Osteocyte (in vitro differentiated cells): ENCODE data around the gene PTPRM. TPM values are rescaled to one million over a fixed set of nuclear protein-coding genes. Genes with fewer than 3 reads are reported as not detected.

ENCODE experiments used
- DNase-seq: peaks from one replicate; pipeline ENCODE4 v3.0.0; 2021; ENCODE audit warnings: mixed read lengths; ENCODE audit not compliant: unreplicated experiment; ENCODE audit errors: extremely low spot score
- H3K27ac Mint-ChIP-seq: one replicate; pipeline ENCODE4 v1.8.0; 2021; ENCODE audit warnings: mild to moderate bottlenecking, mixed read lengths; ENCODE audit not compliant: unreplicated experiment
- H3K27me3 Mint-ChIP-seq: one replicate; pipeline ENCODE4 v1.8.0; 2021; ENCODE audit warnings: mixed read lengths; ENCODE audit not compliant: unreplicated experiment
- H3K36me3 Mint-ChIP-seq: one replicate; pipeline ENCODE4 v1.8.0; 2021; ENCODE audit warnings: mixed read lengths; ENCODE audit not compliant: unreplicated experiment
- H3K4me1 Mint-ChIP-seq: one replicate; pipeline ENCODE4 v1.8.0; 2021; ENCODE audit warnings: mixed read lengths; ENCODE audit not compliant: unreplicated experiment
- H3K4me3 Mint-ChIP-seq: one replicate; pipeline ENCODE4 v1.8.0; 2021; ENCODE audit warnings: mild to moderate bottlenecking, moderate library complexity, mixed read lengths; ENCODE audit not compliant: unreplicated experiment
- H3K9me3 Mint-ChIP-seq: one replicate; pipeline ENCODE4 v1.8.0; 2021; ENCODE audit warnings: mixed read lengths; ENCODE audit not compliant: unreplicated experiment
- CTCF ChIP-seq: fragments of 200-600 bp; sonication (generic); IDR thresholded peaks from 2 replicates; pipeline ENCODE4 v1.5.0; 2021; ENCODE audit warnings: antibody characterized with exemption, mild to moderate bottlenecking, moderate library complexity
- total RNA-seq: library from RNA; stranded (reverse); gene quantifications from 2 replicates; pipeline ENCODE4 v1.2.1, GENCODE V29; 2021

The PTPRM gene
- total RNA-seq, 1 donor from 2014 or later, result 105 TPM

DNA sequence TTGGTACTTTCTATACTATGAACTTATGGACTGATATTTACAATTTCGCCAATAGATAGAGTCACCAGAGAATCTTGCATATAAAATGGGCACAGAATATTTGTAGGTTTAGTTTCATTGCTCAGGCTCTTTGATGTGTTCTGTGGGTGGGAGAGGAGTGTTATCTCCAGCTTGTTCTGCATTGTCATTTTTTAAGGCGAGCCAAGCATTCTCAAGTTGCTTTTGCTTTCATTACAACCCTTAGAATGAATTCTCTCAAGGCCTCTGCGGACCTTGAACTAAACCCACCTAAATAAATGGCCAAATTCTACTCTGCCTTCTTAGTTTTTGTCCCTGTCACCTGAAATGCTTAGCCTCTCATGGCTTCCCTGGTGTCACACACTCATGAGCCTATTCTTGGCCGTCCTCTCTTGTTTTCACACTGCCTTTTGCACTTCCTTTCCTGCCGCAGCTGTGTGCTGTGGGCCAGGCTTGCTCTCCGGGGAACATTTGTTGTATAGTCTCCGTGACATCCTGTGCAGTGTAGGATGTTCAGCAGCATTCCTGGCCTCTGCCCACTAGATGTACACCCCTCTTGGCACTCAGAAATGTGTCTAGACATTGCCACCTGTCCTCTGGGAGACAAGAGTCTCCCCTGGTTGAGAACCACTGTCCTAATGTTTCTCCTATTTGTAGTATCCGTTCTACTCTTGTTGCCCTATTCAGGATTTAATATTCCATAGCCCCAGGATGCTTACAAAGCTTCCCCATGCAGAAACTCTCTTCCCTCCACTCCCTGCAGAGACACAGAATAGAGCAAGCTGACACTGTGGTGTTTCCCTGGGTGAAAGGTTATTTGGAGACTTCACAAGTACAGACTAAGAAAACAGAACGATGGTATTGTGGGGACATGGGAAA lies 255.6 kb downstream of the PTPRM start:
- Mint-ChIP-seq H3K4me3 (no peak overlapping the region), H3K4me1 (peaks cover 16% of the 10 kb centered on the region), H3K9me3 (no peaks in the 10 kb centered on the region), H3K27me3 (no peaks in the 10 kb centered on the region), H3K36me3 (peaks cover 2% of the 10 kb centered on the region), H3K27ac (no peak overlapping the region)
- DNase-seq, result no peak
- TF ChIP-seq CTCF, result no peak

DNA sequence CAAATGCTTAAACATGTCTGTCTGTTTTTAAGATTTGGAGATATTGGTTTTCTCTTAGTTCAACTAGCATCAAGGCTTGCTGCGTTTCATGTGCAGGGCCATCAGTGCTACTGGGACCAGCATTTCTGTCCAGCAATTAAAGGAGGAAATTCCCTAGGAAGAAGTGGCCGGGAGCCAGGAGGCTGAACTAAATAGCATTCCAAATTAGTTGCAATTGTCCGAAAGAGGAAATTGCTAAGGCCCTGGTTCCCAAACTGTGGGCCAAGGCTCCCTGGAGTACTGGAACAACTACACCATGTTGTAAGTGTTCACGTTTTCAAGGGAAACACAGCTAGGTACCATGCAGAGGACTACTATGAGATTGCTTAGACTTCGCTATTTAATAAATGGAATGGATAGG lies 257.9 kb downstream of the PTPRM start:
- Mint-ChIP-seq H3K9me3 (no peaks in the 10 kb centered on the region), H3K36me3 (no peaks in the 10 kb centered on the region), H3K27me3 (no peaks in the 10 kb centered on the region), H3K4me3 (peak overlapping the region; percentile 8), H3K4me1 (peaks cover 13% of the 10 kb centered on the region), H3K27ac (no peak overlapping the region)
- no peak for DNase-seq
- no peak for TF ChIP-seq CTCF

DNA sequence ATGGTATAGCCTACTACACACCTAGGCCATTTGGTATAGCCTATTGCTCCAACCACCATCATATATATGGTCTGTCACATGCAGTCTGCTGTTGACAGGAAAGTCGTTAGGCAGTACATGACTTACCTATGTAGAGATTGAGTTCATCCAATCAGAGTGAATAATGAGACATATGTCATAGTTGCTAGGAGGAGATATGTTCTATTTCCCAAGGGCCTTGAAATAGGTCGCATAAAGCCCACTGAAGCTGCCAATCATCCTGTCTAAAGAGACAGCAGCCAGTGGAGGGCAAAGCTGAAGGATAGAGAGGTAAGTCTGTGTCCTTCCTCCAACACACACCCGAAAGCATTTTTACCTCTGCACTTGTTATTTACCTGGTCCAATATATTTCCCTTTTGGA lies 263.4 kb downstream of the PTPRM start:
- Mint-ChIP-seq H3K36me3 (peaks cover 15% of the 10 kb centered on the region), H3K4me3 (no peak overlapping the region), H3K27me3 (no peaks in the 10 kb centered on the region), H3K9me3 (peaks cover 22% of the 10 kb centered on the region), H3K27ac (no peak overlapping the region), H3K4me1 (peaks cover 13% of the 10 kb centered on the region)
- no peak for TF ChIP-seq CTCF
- no peak for DNase-seq

- Mint-ChIP-seq H3K4me1 (peaks cover 15% of the 10 kb centered on the region), H3K4me3 (no peak overlapping the region), H3K36me3 (peaks cover 25% of the 10 kb centered on the region), H3K9me3 (peaks cover 20% of the 10 kb centered on the region), H3K27me3 (no peaks in the 10 kb centered on the region), H3K27ac (no peak overlapping the region)
- no peak for TF ChIP-seq CTCF
- no peak for DNase-seq
Observed at GRCh38 chr18:7839548-7839947, 272.4 kb downstream of the PTPRM start.

GRCh38 chr18:7840411-7840810 lies 273.3 kb downstream of the PTPRM start:
- TF ChIP-seq CTCF, result no peak
- Mint-ChIP-seq H3K27ac (no peak overlapping the region), H3K9me3 (peaks cover 18% of the 10 kb centered on the region), H3K27me3 (no peaks in the 10 kb centered on the region), H3K36me3 (peaks cover 24% of the 10 kb centered on the region), H3K4me3 (no peak overlapping the region), H3K4me1 (peaks cover 15% of the 10 kb centered on the region)
- DNase-seq, result no peak
